IMR-90 (cell line): ENCODE measurements around the gene PALLD. TPM values are rescaled to one million over a fixed set of nuclear protein-coding genes. Genes with fewer than 3 reads are reported as not detected.

Experiments used
- ATAC-seq: fragments of 200-7000 bp; cut with Tn5 transposase; 2 replicates; pipeline ENCODE4 v1.9.1; 2020; ENCODE audit warnings: low read depth, mild to moderate bottlenecking, moderate library complexity
- BruUV-seq: library from RNA; stranded (reverse); fragments of 400-500 nt; replicated peaks from 2 replicates; lab custom pipeline; 2021; lab: Mats Ljungman, UMichigan
- CTCF ChIA-PET: fragments of 300-600 bp; formaldehyde crosslinking; extraction: SDS; loops from one replicate; lab custom pipeline; 2021; ENCODE audit warnings: antibody characterized with exemption; lab: Yijun Ruan, JAX
- POLR2A ChIA-PET: fragments of 300-600 bp; sonication (Branson Sonifier 250); formaldehyde crosslinking; loops from one replicate; lab custom pipeline; 2022; ENCODE audit warnings: antibody characterized with exemption; ENCODE audit not compliant: unreplicated experiment; lab: Charles Lee
- DNase-seq: peaks from one replicate; pipeline ENCODE4 v3.0.0; 2013
- H2AFZ ChIP-seq: replicated peaks from 2 replicates; pipeline ENCODE3; 2013; ENCODE audit warnings: low read length, mild to moderate bottlenecking; ENCODE audit not compliant: poor library complexity
- H2AK5ac ChIP-seq: 2 replicates; pipeline ENCODE4 v1.6.1; 2013; ENCODE audit warnings: low read depth, low read length, inconsistent platforms
- H2AK9ac ChIP-seq: replicated peaks from 2 replicates; pipeline ENCODE3; 2013; ENCODE audit warnings: mild to moderate bottlenecking, low read depth, low read length, moderate library complexity; ENCODE audit not compliant: poor library complexity
- H2BK120ac ChIP-seq: 2 replicates; pipeline ENCODE4 v1.6.1; 2013; ENCODE audit warnings: low read depth, low read length, inconsistent platforms
- H2BK15ac ChIP-seq: 3 replicates; pipeline ENCODE4 v1.6.1; 2013; ENCODE audit warnings: low read depth, low read length, inconsistent platforms
- H2BK20ac ChIP-seq: 2 replicates; pipeline ENCODE4 v1.6.1; 2013; ENCODE audit warnings: low read depth, mild to moderate bottlenecking, inconsistent platforms, low read length, moderate library complexity
- H2BK5ac ChIP-seq: 2 replicates; pipeline ENCODE4 v1.6.1; 2013; ENCODE audit warnings: mild to moderate bottlenecking, low read depth, low read length, inconsistent platforms; ENCODE audit not compliant: poor library complexity, severe bottlenecking
- H3K14ac ChIP-seq: replicated peaks from 2 replicates; pipeline ENCODE4 v1.6.1; 2013; ENCODE audit warnings: low read depth, low read length, inconsistent platforms
- H3K18ac ChIP-seq: 2 replicates; pipeline ENCODE4 v1.6.1; 2013; ENCODE audit warnings: low read depth, low read length, control low read depth
- H3K23ac ChIP-seq: 2 replicates; pipeline ENCODE4 v1.6.1; 2013; ENCODE audit warnings: low read depth, low read length, inconsistent platforms
- H3K27ac ChIP-seq: 2 replicates; pipeline ENCODE4 v1.5.1; 2013; ENCODE audit warnings: mild to moderate bottlenecking, control low read depth, low read length; ENCODE audit not compliant: insufficient read depth
- H3K27me3 ChIP-seq: 2 replicates; pipeline ENCODE4 v1.6.1; 2013; ENCODE audit warnings: low read length; ENCODE audit not compliant: control insufficient read depth, insufficient read depth
- H3K36me3 ChIP-seq: 2 replicates; pipeline ENCODE4 v1.6.1; 2013; ENCODE audit warnings: low read length, mixed read lengths; ENCODE audit not compliant: control insufficient read depth, insufficient read depth
- H3K4ac ChIP-seq: 2 replicates; pipeline ENCODE4 v1.6.1; 2013; ENCODE audit warnings: low read depth, low read length, inconsistent platforms
- H3K4me1 ChIP-seq: 2 replicates; pipeline ENCODE4 v1.6.1; 2013; ENCODE audit warnings: low read length, mixed read lengths; ENCODE audit not compliant: control insufficient read depth, insufficient read depth
- H3K4me2 ChIP-seq: 2 replicates; pipeline ENCODE4 v1.6.1; 2013; ENCODE audit warnings: low read depth, mild to moderate bottlenecking, control low read depth, low read length, moderate library complexity
- H3K4me3 ChIP-seq: 2 replicates; pipeline ENCODE4 v1.5.1; 2013; ENCODE audit warnings: low read depth, mild to moderate bottlenecking, control low read depth, low read length, moderate library complexity; ENCODE audit not compliant: insufficient read depth
- H3K56ac ChIP-seq: 2 replicates; pipeline ENCODE4 v1.6.1; 2013; ENCODE audit warnings: low read length, inconsistent platforms; ENCODE audit not compliant: insufficient read depth; ENCODE audit errors: extremely low read depth
- H3K79me1 ChIP-seq, 2 experiments: 2 replicates each; pipeline ENCODE4 v1.6.1; 2013; ENCODE audit warnings: low read length in 2 of 2, inconsistent platforms in 1 of 2, low read depth in 1 of 2
- H3K9ac ChIP-seq: 2 replicates; pipeline ENCODE4 v1.6.1; 2013; ENCODE audit warnings: low read depth, low read length, control low read depth
- H3K9me1 ChIP-seq: 2 replicates; pipeline ENCODE4 v1.6.1; 2013; ENCODE audit warnings: low read length, inconsistent platforms; ENCODE audit not compliant: insufficient read depth
- H3K9me3 ChIP-seq: 2 replicates; pipeline ENCODE4 v1.6.1; 2013; ENCODE audit warnings: low read length; ENCODE audit not compliant: control insufficient read depth, insufficient read depth
- H4K20me1 ChIP-seq: 2 replicates; pipeline ENCODE4 v1.6.1; 2013; ENCODE audit warnings: low read length, inconsistent platforms; ENCODE audit not compliant: insufficient read depth
- H4K5ac ChIP-seq: 2 replicates; pipeline ENCODE4 v1.6.1; 2013; ENCODE audit warnings: mild to moderate bottlenecking, low read depth, low read length, control low read depth
- H4K8ac ChIP-seq, 2 experiments: 2 replicates each; pipeline ENCODE4 v1.6.1; 2013; ENCODE audit warnings: low read depth in 2 of 2, low read length in 2 of 2, control low read depth in 1 of 2, inconsistent platforms in 1 of 2
- H4K91ac ChIP-seq: 2 replicates; pipeline ENCODE4 v1.6.1; 2013; ENCODE audit warnings: low read depth, low read length, inconsistent platforms; ENCODE audit not compliant: insufficient read depth
- BHLHE40 ChIP-seq: fragments of 150-350 bp; IDR thresholded peaks from 2 replicates; pipeline ENCODE4 v1.6.1; 2016; ENCODE audit warnings: mild to moderate bottlenecking, low read depth, low read length
- CEBPB ChIP-seq: IDR thresholded peaks from 2 replicates; pipeline ENCODE4 v1.6.1; 2012; ENCODE audit warnings: low read depth, low read length, improper control_type of control experiment
- CHD1 ChIP-seq: IDR thresholded peaks from 2 replicates; pipeline ENCODE4 v1.6.1; 2012; ENCODE audit warnings: low read depth, low read length, improper control_type of control experiment
- ELK1 ChIP-seq: fragments of 150-350 bp; IDR thresholded peaks from 2 replicates; pipeline ENCODE4 v1.6.1; 2016; ENCODE audit warnings: low read depth, mild to moderate bottlenecking, low read length, moderate library complexity, borderline replicate concordance
- FOS ChIP-seq: fragments of 150-350 bp; IDR thresholded peaks from 2 replicates; pipeline ENCODE4 v1.6.1; 2016; ENCODE audit warnings: low read depth, low read length
- MAFK ChIP-seq: IDR thresholded peaks from 2 replicates; pipeline ENCODE4 v1.6.1; 2012; ENCODE audit warnings: low read depth, low read length, improper control_type of control experiment
- MAZ ChIP-seq: IDR thresholded peaks from 2 replicates; pipeline ENCODE4 v1.6.1; 2012; ENCODE audit warnings: low read depth, mild to moderate bottlenecking, low read length, improper control_type of control experiment, moderate library complexity, borderline replicate concordance
- MXI1 ChIP-seq: IDR thresholded peaks from 2 replicates; pipeline ENCODE4 v1.6.1; 2012; ENCODE audit warnings: low read depth, mild to moderate bottlenecking, low read length, moderate library complexity, borderline replicate concordance
- NFE2L2 ChIP-seq: fragments of 150-350 bp; IDR thresholded peaks from 2 replicates; pipeline ENCODE4 v1.6.1; 2016; ENCODE audit warnings: low read depth, mild to moderate bottlenecking, low read length
- POLR2A ChIP-seq: IDR thresholded peaks from 2 replicates; pipeline ENCODE4 v1.6.1; 2012; ENCODE audit warnings: mild to moderate bottlenecking, low read depth, low read length
- RAD21 ChIP-seq: IDR thresholded peaks from 2 replicates; pipeline ENCODE4 v1.6.1; 2012; ENCODE audit warnings: low read length, improper control_type of control experiment
- RCOR1 ChIP-seq: IDR thresholded peaks from 2 replicates; pipeline ENCODE4 v1.6.1; 2012; ENCODE audit warnings: mild to moderate bottlenecking, low read length, improper control_type of control experiment; ENCODE audit not compliant: insufficient replicate concordance
- RFX5 ChIP-seq: IDR thresholded peaks from 2 replicates; pipeline ENCODE4 v1.8.0; 2012; ENCODE audit warnings: low read depth, mild to moderate bottlenecking, low read length, moderate library complexity
- SMC3 ChIP-seq: fragments of 150-350 bp; IDR thresholded peaks from 2 replicates; pipeline ENCODE4 v1.6.1; 2016; ENCODE audit warnings: low read depth, mild to moderate bottlenecking, antibody characterized with exemption, low read length, moderate library complexity
- WGBS, 2 experiments: methylation state at CpG; one replicate each; pipeline versions ENCODE4 v1.1.5 to v1.1.7; 2013; ENCODE audit warnings: missing lambda C conversion rate in 2 of 2; ENCODE audit not compliant: insufficient read length in 1 of 2; ENCODE audit errors: extremely low coverage in 2 of 2; 5-methylcytosine and 5-hydroxymethylcytosine counted together
- dilution Hi-C: fragments of 300-500 bp; cut with HindIII; formaldehyde crosslinking; loops from one replicate; pipeline ENCODE4 v1.14.3; 2018; ENCODE audit warnings: low sequenced_read_pairs; ENCODE audit not compliant: unreplicated experiment
- in situ Hi-C: fragments of 300-500 bp; cut with MboI; formaldehyde crosslinking; loops from 3 replicates; pipeline ENCODE4 v1.14.3; 2019; ENCODE audit warnings: low sequenced_read_pairs, inconsistent platforms, mixed read lengths
- intact Hi-C: fragments of 100-400 bp; cut with micrococcal nuclease; formaldehyde crosslinking; loops from 2 replicates; pipeline ENCODE4 v1.10.0; 2022
- polyA plus RNA-seq, 3 experiments: library from polyadenylated mRNA; depleted of rRNA; stranded (reverse); fragments of >200 nt; gene quantifications; 2 replicates each; pipeline ENCODE4 v1.2.3, GENCODE V29; 2012; ENCODE audit warnings: low replicate concordance in 1 of 3
- total RNA-seq: library from RNA; depleted of rRNA; stranded (reverse); fragments of >200 nt; gene quantifications from 2 replicates; pipeline ENCODE4 v1.2.3, GENCODE V29; 2012
- TF ChIP-seq, protein P1 (sequence below): fragments of 150-350 bp; IDR thresholded peaks from 2 replicates; pipeline ENCODE4 v1.6.1; 2017; ENCODE audit warnings: mild to moderate bottlenecking, antibody characterized with exemption, low read length, low read depth

PALLD gene
- total and polyA plus RNA-seq, 2 of the 4 experiments (the other 2 are of a cell fraction): 91.0 to 91.9 TPM

DNA sequence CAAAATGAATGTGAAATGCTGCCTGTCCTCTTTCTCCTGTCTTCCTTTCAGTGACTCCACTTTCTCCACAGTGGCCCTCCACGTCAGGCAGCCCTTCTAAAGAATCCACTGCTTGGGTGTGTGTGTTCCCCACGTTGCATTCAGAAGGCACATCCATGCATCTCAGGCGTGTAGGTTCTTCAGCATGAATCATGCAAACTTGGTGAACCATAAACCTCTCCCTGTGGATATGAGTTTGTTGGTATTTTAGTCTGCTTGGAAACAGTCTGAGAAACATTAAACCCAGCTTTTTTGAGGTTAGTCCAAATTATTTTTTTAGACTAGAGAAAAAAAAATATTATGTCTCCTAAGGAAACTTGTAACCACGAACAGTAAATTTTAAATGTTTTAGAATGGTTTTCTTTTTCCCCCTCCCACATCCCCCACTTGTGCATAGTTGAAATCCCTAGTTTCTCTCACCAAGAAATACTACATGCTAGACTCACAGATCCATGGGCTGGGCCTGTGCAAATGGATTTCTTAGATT, 261.6 kb downstream of the PALLD start:
- H3K79me1 ChIP-seq: no peaks in the 10 kb centered on the region
- no peaks in the 10 kb centered on the region for H3K9me3 ChIP-seq
- H4K91ac ChIP-seq: peak overlapping the region; percentile 73
- no CpG with 5 or more reads among the region's 4 CpGs for WGBS, 2 experiments
- H2BK20ac ChIP-seq: peak overlapping the region; percentile 60
- in situ Hi-C loops: no loop called here
- no TSS peak for BruUV-seq
- peak overlapping the region; percentile 61 for H2BK120ac ChIP-seq
- peak overlapping the region in 1 of 2 experiments; percentile 53; a peak in 1 of 4 replicates for H4K8ac ChIP-seq
- peak overlapping the region; percentile 56; the same call in 1 of the 2 replicates for H3K9ac ChIP-seq
- peak overlapping the region; percentile 28; the same call in 1 of the 2 replicates for H4K5ac ChIP-seq
- ChIA-PET POLR2A (interaction anchor here (1.0 kb wide), 1 partner anchor 128 kb away, joined by 7 read pairs; no protein-coding TSS in a partner anchor), CTCF (no interaction called here)
- H3K14ac ChIP-seq: peak overlapping the region; percentile 8; the same call in 1 of the 2 replicates
- no peaks in the 10 kb centered on the region for H3K36me3 ChIP-seq
- H3K18ac ChIP-seq: peak overlapping the region; percentile 30; the same call in 1 of the 2 replicates
- H2AK5ac ChIP-seq: peak overlapping the region; percentile 47; the same call in 1 of the 2 replicates
- H3K9me1 ChIP-seq: peaks cover 6% of the 10 kb centered on the region
- H3K4me3 ChIP-seq: no peak overlapping the region
- TF ChIP-seq SMC3: no peak
- no peak for TF ChIP-seq MAFK
- TF ChIP-seq ELK1: no peak
- peak; percentile 52 for TF ChIP-seq FOS
- TF ChIP-seq, protein P1, sequence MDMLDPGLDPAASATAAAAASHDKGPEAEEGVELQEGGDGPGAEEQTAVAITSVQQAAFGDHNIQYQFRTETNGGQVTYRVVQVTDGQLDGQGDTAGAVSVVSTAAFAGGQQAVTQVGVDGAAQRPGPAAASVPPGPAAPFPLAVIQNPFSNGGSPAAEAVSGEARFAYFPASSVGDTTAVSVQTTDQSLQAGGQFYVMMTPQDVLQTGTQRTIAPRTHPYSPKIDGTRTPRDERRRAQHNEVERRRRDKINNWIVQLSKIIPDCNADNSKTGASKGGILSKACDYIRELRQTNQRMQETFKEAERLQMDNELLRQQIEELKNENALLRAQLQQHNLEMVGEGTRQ: no peak
- TF ChIP-seq RAD21: no peak
- no peak for TF ChIP-seq RCOR1
- TF ChIP-seq RFX5: 0 out of 2 replicates have a peak, but pooled peaks have one; percentile 9
- TF ChIP-seq MAZ: no peak
- no peak for TF ChIP-seq POLR2A
- no peak for TF ChIP-seq NFE2L2
- no peak for TF ChIP-seq CEBPB
- peak; percentile 65; the same call in 1 of the 2 replicates for TF ChIP-seq MXI1
- TF ChIP-seq CHD1: no peak
- TF ChIP-seq BHLHE40: peak; percentile 38; the same call in 1 of the 2 replicates
- peak; percentile 91 for DNase-seq
- H3K4me2 ChIP-seq: peak overlapping the region; percentile 31; the same call in 1 of the 2 replicates
- dilution Hi-C loops: no loop called here
- no peaks in the 10 kb centered on the region for H3K27me3 ChIP-seq
- peak overlapping the region; percentile 59; the same call in 1 of the 2 replicates for H3K27ac ChIP-seq
- peak; percentile 97 for ATAC-seq
- H3K4me1 ChIP-seq: peaks cover 7% of the 10 kb centered on the region
- peak overlapping the region; percentile 40; the same call in 1 of the 3 replicates for H2BK15ac ChIP-seq
- 0 out of 2 replicates have a peak overlapping the region, but pooled peaks have one; percentile 24 for H3K56ac ChIP-seq
- H3K4ac ChIP-seq: peak overlapping the region; percentile 51; the same call in 1 of the 2 replicates
- peak overlapping the region; percentile 83 for H2BK5ac ChIP-seq
- intact Hi-C loops: no loop called here
- H3K23ac ChIP-seq: peak overlapping the region; percentile 15; the same call in 1 of the 2 replicates
- H2AFZ ChIP-seq: peak overlapping the region; percentile 58
- peak overlapping the region; percentile 29 for H2AK9ac ChIP-seq
- no peaks in the 10 kb centered on the region for H4K20me1 ChIP-seq
